OCI-LY7 (cell line): Measurements from ENCODE around the gene SULT6B1. TPM values are rescaled to one million over a fixed set of nuclear protein-coding genes. Genes with fewer than 3 reads are reported as not detected.

Experiments
- Bru-seq: library from RNA; stranded (reverse); fragments of 400-500 nt; gene quantifications from one replicate; lab custom pipeline; 2021; lab: Mats Ljungman, UMichigan
- BruChase-seq, 2 experiments: library from RNA; stranded (reverse); fragments of 400-500 nt; gene quantifications; one replicate each; lab custom pipeline; 2021; lab: Mats Ljungman, UMichigan
- BruUV-seq: library from RNA; stranded (reverse); fragments of 400-500 nt; replicated peaks from 2 replicates; lab custom pipeline; 2021; lab: Mats Ljungman, UMichigan
- CTCF ChIA-PET: fragments of 300-600 bp; sonication (Branson Sonifier 250); formaldehyde crosslinking; loops from one replicate; lab custom pipeline; 2022; ENCODE audit warnings: antibody characterized with exemption; ENCODE audit not compliant: unreplicated experiment; lab: Charles Lee
- POLR2A ChIA-PET: fragments of 300-600 bp; sonication (Branson Sonifier 250); formaldehyde crosslinking; loops from one replicate; lab custom pipeline; 2022; ENCODE audit warnings: antibody characterized with exemption; lab: Charles Lee
- DNase-seq: peaks from one replicate; pipeline ENCODE4 v3.0.0-alpha.2; 2015; ENCODE audit warnings: low spot score
- H2AFZ ChIP-seq: fragments of 200-600 bp; sonication (generic), shearing (Covaris generic); 2 replicates; pipeline ENCODE4 v1.6.1; 2014; ENCODE audit warnings: mild to moderate bottlenecking, antibody characterized with exemption, low read length, moderate library complexity
- H3K27ac ChIP-seq: fragments of 200-600 bp; sonication (generic); 2 replicates; pipeline ENCODE4 v1.5.1; 2014; ENCODE audit warnings: mixed run types, low read depth, mild to moderate bottlenecking, moderate library complexity, low read length, inconsistent platforms; ENCODE audit not compliant: poor library complexity, severe bottlenecking
- H3K36me3 ChIP-seq: fragments of 200-600 bp; sonication (generic); 2 replicates; pipeline ENCODE4 v1.6.1; 2014; ENCODE audit warnings: mild to moderate bottlenecking, antibody characterized with exemption, low read length, moderate library complexity, mixed read lengths; ENCODE audit not compliant: insufficient read depth
- H3K4me1 ChIP-seq: fragments of 200-600 bp; sonication (generic); 2 replicates; pipeline ENCODE4 v1.5.1; 2014; ENCODE audit warnings: mild to moderate bottlenecking, low read length; ENCODE audit not compliant: insufficient read depth, poor library complexity, severe bottlenecking
- H3K4me2 ChIP-seq: fragments of 200-600 bp; sonication (generic); 2 replicates; pipeline ENCODE4 v1.6.1; 2014; ENCODE audit warnings: mild to moderate bottlenecking, low read length
- H3K4me3 ChIP-seq: fragments of 200-600 bp; sonication (generic); 2 replicates; pipeline ENCODE4 v1.5.1; 2014; ENCODE audit warnings: mild to moderate bottlenecking, low read depth, low read length; ENCODE audit not compliant: poor library complexity, severe bottlenecking
- H3K79me2 ChIP-seq: fragments of 200-600 bp; sonication (generic); 2 replicates; pipeline ENCODE4 v1.6.1; 2016; ENCODE audit warnings: low read depth, mild to moderate bottlenecking, low read length, moderate library complexity, mixed read lengths; ENCODE audit not compliant: insufficient read depth
- H3K9me2 ChIP-seq: fragments of 200-600 bp; sonication (generic); 2 replicates; pipeline ENCODE4 v1.6.1; 2016; ENCODE audit warnings: mild to moderate bottlenecking, low read length, mixed read lengths; ENCODE audit not compliant: insufficient read depth
- H3K9me3 ChIP-seq: fragments of 200-600 bp; sonication (generic); 2 replicates; pipeline ENCODE4 v1.6.1; 2014; ENCODE audit warnings: mild to moderate bottlenecking, mixed run types, low read length, mixed read lengths
- H4K20me1 ChIP-seq: fragments of 200-600 bp; sonication (generic); 2 replicates; pipeline ENCODE4 v1.6.1; 2014; ENCODE audit warnings: mild to moderate bottlenecking, antibody characterized with exemption, low read length, moderate library complexity, mixed read lengths; ENCODE audit not compliant: insufficient read depth
- CTCF ChIP-seq: fragments of 200-600 bp; sonication (generic); conservative IDR thresholded peaks from 2 replicates; pipeline ENCODE4 v1.5.1; 2014; ENCODE audit warnings: mild to moderate bottlenecking, antibody characterized with exemption, low read length, moderate library complexity, mixed read lengths
- EZH2phosphoT487 ChIP-seq: fragments of 200-600 bp; sonication (generic); IDR thresholded peaks from 2 replicates; pipeline ENCODE4 v1.6.1; 2018; ENCODE audit warnings: low read depth, borderline replicate concordance, mild to moderate bottlenecking, mixed run types, antibody characterized with exemption, low read length, moderate library complexity, mixed read lengths
- intact Hi-C: fragments of 100-400 bp; cut with micrococcal nuclease; formaldehyde crosslinking; loops from one replicate; pipeline ENCODE4 v1.10.0; 2022; ENCODE audit not compliant: unreplicated experiment
- long read RNA-seq: library from polyadenylated mRNA; stranded (forward); transcript quantifications from one replicate; pipeline ENCODE4 v2.0.0, GENCODE V29; 2022
- total RNA-seq, 2 experiments: library from RNA; depleted of rRNA in 1 of 2; stranded (reverse); fragments of >200 nt in 1 of 2; shearing (Covaris generic) in 1 of 2; gene quantifications; 2 replicates each; pipeline ENCODE4 v1.2.3, GENCODE V29; 2014 to 2022

The SULT6B1 gene
- total RNA-seq (2014; rRNA removed; shearing (Covaris generic)), result not detected in 2 replicates
- total RNA-seq (2022), result not detected in 2 replicates
- Bru-seq, nascent RNA, result percentile 13 among the genes with signal in this experiment
- percentile 9 among the genes with signal in this experiment for BruChase-seq, experiment 1, labeled RNA remaining after a 6-hour chase
- percentile 18 among the genes with signal in this experiment for BruChase-seq, experiment 2, labeled RNA remaining after a 2-hour chase
- long read RNA-seq, result 0 reads

GRCh38 chr2:37188570-37188969 is at the start of gene SULT6B1:
Gene SULT6B1 (minus strand): TSS chr2:37188670. CDS start chr2:37188640, 30 bp downstream.
- no peaks in the 10 kb centered on the region for H3K9me2 ChIP-seq
- TF ChIP-seq EZH2phosphoT487 (no peak), CTCF (no peak)
- H3K36me3 ChIP-seq, result no peaks in the 10 kb centered on the region
- no peak within 1 kb of the TSS for H3K4me2 ChIP-seq
- POLR2A ChIA-PET, result interaction anchor here (1.0 kb wide), 1 partner anchor 23 kb away, joined by 3 read pairs; no protein-coding TSS in a partner anchor
- no peaks in the 10 kb centered on the region for H3K9me3 ChIP-seq
- no peaks in the 10 kb centered on the region for H4K20me1 ChIP-seq
- BruUV-seq, result no TSS peak
- DNase-seq, result no peak
- no peak within 1 kb of the TSS for H3K27ac ChIP-seq
- intact Hi-C loops, result loop anchor here (10.0 kb wide), 1 partner anchor 346 kb away; no protein-coding TSS in a partner anchor
- no peaks in the 10 kb centered on the region for H3K4me1 ChIP-seq
- H3K79me2 ChIP-seq, result no peaks in the 10 kb centered on the region
- CTCF ChIA-PET, result no interaction called here
- H2AFZ ChIP-seq, result no peak within 1 kb of the TSS
- no peak within 1 kb of the TSS for H3K4me3 ChIP-seq

GRCh38 chr2:37232131-37232933 is 43.9 kb upstream of the SULT6B1 start:
- Histone ChIP-seq H3K9me2 (no peaks in the 10 kb centered on the region), H4K20me1 (peaks cover 25% of the 10 kb centered on the region), H3K27ac (peak overlapping the region; percentile 48), H3K36me3 (peaks cover 41% of the 10 kb centered on the region), H3K9me3 (no peaks in the 10 kb centered on the region), H3K4me1 (peaks cover 34% of the 10 kb centered on the region), H2AFZ (peak overlapping the region; percentile 86), H3K4me3 (peak overlapping the region; percentile 92), H3K79me2 (peaks cover 76% of the 10 kb centered on the region), H3K4me2 (peak overlapping the region; percentile 99)
- intact Hi-C loops, result loop anchor here (5.0 kb wide), 1 partner anchor 160 kb away; no protein-coding TSS in a partner anchor
- ChIA-PET POLR2A (interaction anchor here (0.8 to 2.6 kb wide), 9 partner anchors 10 to 147 kb away, joined by 3 to 7 read pairs (median 4); no protein-coding TSS in a partner anchor), CTCF (no interaction called here)
- DNase-seq, result peak; percentile 19
- TF ChIP-seq CTCF, result no peak
- no peak for TF ChIP-seq EZH2phosphoT487
- BruUV-seq, result no TSS peak
